Hematopoietic multipotent progenitor cell treated with erythropoietin and hydrocortisone succinate and interleukin-3 and kit ligand, for 8 days (in vitro differentiated cells): Measurements from ENCODE around the gene GAST.
A peak's percentile ranks its signal among the peaks of the same experiment; 100 is the strongest.

Source experiments
- DNase-seq: peaks from one replicate; pipeline ENCODE4 v3.0.0-alpha.2; 2015

GAST gene

DNA sequence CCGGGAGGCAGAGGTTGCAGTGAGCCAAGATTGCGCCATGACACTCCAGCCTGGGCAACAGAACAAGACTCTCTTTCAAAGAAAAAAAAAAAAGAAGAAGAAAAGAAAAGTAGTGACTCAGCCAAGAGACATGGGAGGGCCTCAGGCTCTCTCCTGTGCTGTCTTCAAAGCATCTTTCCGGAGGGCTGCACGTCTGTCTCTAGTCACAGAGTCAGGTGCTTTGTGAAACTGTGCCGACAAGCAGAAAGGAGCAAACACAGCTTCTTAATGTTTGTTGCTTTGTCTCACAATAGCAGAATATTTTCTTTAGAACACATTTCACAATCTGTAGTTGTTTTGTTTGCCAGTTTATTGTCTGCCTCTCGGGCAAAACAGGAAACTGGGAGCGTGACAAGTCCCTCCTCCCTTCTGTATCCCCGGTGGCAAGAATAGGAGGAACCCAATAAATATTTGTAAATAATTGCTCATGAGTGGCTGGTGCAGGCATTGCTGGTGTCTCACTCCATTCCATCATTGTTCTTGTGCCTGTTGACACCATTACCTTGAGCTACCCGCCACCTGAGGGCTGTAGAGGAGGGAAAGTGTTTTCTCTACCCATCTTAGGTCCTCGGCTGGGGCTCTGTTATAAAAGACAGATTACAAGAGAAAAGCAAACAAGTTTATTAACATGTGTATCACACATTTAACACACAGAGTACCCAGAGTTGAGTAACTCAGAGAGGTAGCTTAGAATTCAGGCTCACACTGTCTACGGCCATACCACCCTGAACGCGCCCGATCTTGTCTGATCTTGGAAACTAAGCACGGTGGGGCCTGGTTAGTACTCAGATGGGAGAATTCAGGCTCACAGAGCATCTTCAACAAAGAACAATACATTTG lies 5.5 kb downstream of the GAST start:
- DNase-seq = no peak

- DNase-seq = no peak
Observed at GRCh38 chr17:41718287-41718645, 6.1 kb downstream of the GAST start.

DNA sequence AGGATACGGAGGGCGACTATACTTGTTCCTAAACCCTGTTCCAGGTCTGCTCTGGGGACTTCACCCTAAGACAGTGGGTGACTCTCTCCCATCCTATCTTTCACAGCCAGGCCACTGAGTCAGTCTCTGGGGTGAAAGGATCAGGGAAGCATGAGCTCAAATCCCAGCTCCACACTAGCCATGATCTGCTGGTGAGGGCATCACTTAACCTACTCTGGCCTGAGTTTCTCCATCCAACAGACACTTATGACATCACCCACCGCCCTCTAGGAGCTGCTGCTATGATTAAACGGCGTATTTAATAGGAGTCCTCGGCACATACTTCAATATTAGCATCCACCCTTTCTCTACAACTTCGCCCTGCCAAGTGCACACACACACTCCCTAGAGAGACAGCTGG lies 10.1 kb downstream of the GAST start:
- DNase-seq = no peak

- DNase-seq = no peak
Observed at GRCh38 chr17:41723801-41724475, 11.8 kb downstream of the GAST start.

GRCh38 chr17:41724476-41725050 lies 12.4 kb downstream of the GAST start:
- DNase-seq = no peak

GRCh38 chr17:41725134-41725533 lies 13.0 kb downstream of the GAST start:
- no peak for DNase-seq

- DNase-seq = no peak
Observed at GRCh38 chr17:41728056-41728455, 15.9 kb downstream of the GAST start.

DNA sequence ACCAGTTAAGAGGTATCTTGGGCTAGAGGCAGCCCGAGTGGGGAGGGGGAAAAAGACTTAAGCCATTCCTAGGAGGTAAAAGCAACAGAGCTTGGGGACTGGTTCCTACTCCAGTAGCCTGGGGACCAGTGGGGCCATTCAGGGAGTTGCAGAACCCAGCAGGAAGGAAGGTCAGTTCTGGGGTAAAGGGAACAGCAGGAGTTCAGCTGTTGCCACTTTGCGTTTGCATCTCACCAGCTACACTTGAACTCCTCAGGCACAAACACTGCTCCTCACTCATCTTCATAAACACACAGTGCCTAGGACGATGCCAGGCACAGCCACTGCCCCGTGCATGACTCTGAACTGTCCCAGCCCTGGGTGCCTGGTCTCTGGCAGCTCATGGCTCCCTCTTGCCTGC lies 18.3 kb downstream of the GAST start:
- DNase-seq = no peak

GRCh38 chr17:41731836-41732235 lies 19.7 kb downstream of the GAST start:
- DNase-seq = no peak

DNA sequence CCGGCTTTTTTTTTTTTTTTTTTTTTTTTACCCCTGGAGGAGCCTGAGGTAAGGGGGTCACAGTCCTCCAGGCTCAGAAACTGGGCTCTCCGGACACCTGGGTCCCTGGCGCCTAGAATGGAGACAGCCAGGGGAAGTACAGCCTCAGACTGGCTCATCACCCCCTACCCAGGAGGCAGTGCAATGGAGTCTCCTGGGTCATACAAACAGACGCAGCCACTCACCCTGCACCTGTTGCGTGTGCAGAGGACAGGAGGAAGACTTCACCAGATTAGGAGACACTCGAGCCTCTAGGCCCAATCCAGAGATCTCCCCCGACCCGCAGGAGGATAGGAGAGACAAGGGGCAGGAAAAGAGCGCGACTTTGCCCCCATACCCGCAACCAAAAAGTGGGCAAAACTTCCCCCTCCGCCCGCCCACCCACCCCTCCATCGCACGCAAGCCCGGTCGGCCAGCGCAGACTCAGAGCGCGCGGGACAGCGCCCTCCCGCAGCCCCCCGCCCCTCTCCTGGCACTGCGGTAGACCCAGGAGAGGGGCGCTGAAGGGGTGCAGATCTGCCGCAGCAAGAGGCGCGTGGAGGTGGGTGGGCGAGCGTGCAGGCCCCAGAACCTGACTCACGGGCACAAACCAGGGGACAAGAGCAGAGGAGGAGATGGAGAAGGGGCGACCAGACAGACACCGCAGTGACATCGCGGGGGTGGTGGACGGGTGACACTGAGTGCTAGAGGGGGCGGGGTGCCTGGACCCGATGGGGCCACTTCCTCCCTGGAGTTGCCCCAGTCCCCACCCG lies 21.4 kb downstream of the GAST start:
- DNase-seq = no peak

DNA sequence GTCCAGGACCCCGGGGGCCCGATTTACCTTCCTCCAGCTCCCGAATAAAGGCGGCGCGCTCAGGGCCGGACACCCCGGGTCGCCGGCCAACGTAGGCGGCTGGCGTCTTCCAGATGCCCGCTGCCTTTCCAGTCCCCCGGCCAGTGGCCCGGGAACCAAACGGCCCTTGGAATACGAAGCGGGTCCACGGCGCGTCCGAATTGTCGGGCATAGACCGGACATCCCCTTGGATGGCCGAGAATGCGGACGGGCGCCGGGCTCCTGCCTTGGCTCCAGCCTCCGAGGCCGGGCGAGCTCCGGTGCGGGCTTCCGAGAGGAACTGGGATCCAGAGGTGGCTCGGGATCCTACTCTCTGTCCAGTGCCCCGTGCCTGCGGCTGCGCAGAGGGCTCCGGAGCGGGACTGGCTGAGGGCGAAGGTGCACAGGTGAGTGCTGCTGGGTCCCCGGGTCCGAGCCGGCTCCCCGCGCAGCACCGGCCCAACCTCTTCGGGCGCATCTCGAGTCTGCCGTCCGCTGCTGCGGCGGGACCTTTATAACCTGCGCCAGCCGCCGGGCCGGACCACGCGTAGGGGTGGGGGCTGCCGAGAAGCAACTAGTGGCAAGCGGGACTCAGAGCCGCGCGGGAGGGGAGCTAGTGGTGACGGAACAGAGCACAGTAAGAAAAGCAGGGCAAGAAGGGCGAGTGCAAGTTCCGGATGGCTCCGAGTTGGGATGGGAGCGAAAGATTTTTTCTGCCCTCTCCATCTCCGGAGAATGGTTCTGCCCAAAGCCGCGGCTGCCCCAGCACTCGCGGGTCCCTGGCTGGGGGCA lies 22.2 kb downstream of the GAST start, which contains the start of gene HAP1:
Gene HAP1 (minus strand): TSS at position 505 of the 810 bp plus-strand sequence. CDS start 9 bp downstream, at position 496.
- no peak for DNase-seq

DNA sequence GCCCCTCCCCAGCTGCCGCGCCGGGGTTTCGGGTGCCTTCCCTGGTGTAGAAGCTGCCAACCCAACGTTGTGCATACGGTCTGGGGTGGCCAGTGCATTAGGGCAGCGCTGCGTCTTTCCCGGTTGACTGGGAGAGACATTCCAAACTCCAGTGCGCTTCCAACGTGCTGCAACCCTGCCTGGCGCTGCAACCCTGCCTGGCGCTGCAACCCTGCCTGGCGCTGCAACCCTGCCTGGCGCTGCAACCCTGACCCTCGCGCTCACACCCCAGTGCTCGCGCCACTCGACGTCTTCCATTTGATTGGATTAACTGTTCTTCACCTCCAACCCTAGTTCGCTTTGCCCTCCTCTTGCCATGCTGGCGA lies 22.8 kb downstream of the GAST start:
- DNase-seq = no peak

DNA sequence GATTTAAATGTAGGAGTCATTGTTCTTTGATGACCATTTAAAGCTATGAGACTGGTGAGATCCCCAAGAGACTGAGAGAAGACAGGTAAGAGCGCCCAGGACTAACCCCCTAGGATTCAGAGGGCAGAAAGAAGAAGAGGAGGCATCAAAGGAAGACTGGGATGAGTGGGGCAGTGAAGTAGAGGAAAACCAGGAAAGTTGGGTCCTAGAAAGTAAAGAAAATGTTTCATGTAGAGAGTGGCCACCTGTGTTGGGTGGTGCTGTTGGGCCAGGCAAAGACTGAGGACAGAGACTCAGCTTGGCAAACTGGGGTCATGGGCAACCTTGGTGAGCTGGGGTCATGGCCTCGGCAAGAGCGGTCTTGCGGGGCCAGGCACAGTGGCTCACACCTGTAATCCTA lies 23.6 kb downstream of the GAST start:
- DNase-seq = no peak

DNA sequence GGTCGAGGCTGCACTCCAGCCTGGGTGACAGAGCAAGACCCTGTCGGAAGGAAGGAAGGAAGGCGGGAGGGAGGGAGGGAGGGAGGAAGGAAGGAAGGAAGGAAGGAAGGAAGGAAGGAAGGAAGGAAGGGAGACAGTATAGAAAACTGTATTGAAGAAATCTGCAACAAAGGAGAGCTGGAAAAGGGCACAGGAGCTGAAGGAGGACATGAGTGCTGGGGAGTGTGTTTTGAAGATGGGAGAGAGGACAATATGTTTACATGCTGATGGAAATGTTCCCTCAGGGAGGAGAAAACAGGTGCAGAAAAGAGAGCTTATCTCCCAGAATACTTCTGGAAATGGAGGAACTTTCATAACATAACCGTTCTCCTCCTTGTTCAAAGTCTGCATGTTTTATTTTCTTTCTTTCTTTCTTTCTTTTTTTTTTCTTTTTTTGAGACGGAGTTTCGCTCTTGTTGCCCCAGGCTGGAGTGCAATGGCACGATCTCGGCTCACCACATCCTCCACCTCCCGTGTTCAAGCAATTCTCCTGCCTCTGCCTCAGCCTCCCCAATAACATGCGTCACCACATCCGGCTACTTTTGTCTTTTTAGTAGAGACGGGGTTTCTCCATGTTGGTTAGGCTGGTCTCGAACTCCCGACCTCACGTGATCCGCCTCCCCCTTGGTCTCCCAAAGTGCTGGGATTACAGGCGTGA lies 25.0 kb downstream of the GAST start:
- DNase-seq = no peak

- DNase-seq = no peak
Observed at GRCh38 chr17:41737680-41738023, 25.5 kb downstream of the GAST start.

DNA sequence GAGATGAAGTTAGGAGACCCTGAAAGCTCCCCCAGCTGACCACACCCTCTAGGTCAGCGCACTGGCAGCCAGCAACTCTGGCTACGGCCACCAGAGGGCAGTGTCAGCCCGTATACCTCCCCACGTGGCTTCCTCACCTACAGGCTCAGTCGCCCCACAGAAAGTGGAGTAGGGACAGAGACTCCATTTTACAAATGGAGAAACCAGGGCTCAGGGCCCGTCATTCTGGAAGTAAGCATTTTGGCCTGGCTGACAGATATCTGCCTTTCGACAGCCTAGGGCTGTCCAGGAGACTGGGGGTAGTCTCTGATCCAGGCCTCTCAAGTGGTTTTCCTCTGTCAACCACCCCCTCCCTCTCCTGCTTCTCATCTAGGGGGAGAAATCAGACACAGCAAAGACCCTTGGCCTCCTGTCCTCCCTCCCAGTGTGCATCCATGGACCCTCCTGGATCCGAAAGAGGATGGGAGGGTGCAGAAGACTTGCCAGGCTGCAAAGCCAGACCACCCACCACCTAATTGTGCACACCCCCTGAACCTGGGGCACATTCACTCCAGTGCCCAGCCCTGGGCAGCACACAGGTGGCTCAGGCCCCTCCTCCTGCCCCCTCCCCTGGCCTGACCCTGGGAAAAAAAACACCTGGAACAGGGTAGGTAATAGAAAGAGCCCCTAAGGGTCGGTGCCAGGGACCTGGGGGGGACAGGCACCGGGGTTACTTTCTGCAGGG lies 26.1 kb downstream of the GAST start:
- peak; percentile 80 for DNase-seq

GRCh38 chr17:41738801-41739112 lies 26.6 kb downstream of the GAST start:
- DNase-seq = no peak

- DNase-seq = no peak
Observed at GRCh38 chr17:41739661-41740352, 27.7 kb downstream of the GAST start.

GRCh38 chr17:41740506-41740905 lies 28.4 kb downstream of the GAST start:
- no peak for DNase-seq

GRCh38 chr17:41741709-41742108 lies 29.6 kb downstream of the GAST start:
- no peak for DNase-seq

- DNase-seq = no peak
Observed at GRCh38 chr17:41748275-41748674, 36.1 kb downstream of the GAST start.
